Measurements from ENCODE around the gene WDFY2.
"Not testable (repeated sequence)": the region's sequence is repeated elsewhere in the genome, so short reads cannot be mapped to it uniquely, and the experiment has no call there.

WDFY2 gene, protein sequence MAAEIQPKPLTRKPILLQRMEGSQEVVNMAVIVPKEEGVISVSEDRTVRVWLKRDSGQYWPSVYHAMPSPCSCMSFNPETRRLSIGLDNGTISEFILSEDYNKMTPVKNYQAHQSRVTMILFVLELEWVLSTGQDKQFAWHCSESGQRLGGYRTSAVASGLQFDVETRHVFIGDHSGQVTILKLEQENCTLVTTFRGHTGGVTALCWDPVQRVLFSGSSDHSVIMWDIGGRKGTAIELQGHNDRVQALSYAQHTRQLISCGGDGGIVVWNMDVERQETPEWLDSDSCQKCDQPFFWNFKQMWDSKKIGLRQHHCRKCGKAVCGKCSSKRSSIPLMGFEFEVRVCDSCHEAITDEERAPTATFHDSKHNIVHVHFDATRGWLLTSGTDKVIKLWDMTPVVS

DNA sequence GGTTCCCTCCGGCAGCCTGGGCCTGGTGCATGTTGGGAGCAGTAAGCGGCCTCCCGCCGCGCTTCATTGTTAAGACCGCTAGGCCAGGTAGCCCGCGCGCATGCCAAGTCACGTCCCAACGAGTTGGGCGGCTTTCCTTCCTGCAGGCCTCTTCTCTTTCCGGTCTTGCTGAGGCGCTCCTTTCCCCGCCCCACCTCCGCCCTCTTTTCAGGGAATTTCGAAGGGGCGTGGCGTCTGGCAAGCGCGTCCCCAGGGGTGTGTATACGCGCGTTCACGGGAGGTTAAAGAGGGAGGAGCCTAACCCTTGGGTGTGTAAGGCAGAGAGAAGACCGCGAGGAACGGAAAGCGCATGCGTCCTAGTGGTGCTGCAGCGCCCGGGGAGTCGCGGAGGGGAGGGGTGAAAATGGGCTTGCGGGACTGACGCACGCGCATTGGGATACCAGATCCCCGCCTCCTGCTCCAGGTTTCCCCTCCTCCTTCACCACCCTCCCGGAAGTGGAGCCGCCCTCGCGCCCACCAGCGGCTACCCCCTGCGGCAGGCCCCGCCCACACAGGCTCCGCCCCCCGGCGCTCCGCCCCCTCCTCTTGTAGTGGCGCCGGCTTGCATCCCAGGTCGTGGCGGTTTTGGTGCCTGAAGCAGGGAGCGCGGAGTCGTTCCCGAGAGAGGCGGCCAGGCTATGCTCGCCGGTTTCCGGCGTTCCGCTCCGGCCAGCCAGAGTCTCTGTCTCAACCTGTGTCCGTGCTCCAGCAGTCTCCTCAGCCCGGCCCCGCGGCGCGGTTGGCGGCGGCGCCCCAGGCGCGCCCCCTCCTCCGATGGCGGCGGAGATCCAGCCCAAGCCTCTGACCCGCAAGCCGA is at the start of gene WDFY2:
WDFY2 (plus strand) TSS at position 588 of the 856 bp plus-strand sequence; CDS start at position 814, 226 bp downstream.
- peak; percentile 100 for DNase-seq

GRCh38 chr13:51538591-51539179 is 45.6 kb upstream of the WDFY2 start:
- DNase-seq, result no peak

DNA sequence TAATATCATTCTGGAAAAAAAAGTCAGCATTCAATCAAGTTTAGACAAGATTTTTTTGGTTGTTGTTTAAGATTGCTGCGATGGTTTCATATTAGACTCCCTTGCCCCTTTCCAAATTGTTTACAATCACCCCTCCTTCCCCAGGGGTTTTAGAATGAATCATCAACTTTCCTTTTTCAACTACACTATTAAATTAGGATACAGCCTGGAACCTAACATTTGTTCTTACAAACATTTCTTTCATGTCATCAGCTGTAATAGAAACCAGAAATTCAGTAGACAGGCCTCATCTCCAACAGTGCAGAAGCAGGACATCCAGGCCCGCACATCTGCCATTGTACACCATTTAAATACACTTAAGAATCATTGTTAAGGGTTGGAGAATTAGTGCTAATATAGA is 44.4 kb upstream of the WDFY2 start:
- no peak for DNase-seq

- no peak for DNase-seq
These were observed 43.2 kb upstream of the WDFY2 start for GRCh38 chr13:51541037-51541436.

DNA sequence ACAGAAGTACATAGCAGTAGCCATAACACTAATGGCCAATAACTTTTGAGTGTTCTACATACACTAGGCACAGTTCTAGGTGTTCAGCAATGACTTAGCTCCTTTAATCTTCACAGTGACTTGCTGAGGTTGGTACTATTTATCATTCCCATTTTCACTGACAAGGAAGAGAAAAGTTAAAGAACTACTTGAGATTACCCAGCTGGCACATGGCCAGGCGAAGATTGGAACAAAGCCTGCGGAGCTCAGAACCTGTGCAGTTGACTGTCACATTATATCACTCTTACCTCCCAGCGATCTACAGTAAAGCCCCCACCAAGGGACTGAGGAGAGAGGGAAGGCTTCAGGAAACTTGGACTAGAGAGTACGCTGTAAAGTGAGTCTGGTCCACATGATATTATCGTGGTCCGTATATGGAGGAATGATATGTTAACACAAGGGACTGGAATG is 42.4 kb upstream of the WDFY2 start:
- no peak for DNase-seq

DNA sequence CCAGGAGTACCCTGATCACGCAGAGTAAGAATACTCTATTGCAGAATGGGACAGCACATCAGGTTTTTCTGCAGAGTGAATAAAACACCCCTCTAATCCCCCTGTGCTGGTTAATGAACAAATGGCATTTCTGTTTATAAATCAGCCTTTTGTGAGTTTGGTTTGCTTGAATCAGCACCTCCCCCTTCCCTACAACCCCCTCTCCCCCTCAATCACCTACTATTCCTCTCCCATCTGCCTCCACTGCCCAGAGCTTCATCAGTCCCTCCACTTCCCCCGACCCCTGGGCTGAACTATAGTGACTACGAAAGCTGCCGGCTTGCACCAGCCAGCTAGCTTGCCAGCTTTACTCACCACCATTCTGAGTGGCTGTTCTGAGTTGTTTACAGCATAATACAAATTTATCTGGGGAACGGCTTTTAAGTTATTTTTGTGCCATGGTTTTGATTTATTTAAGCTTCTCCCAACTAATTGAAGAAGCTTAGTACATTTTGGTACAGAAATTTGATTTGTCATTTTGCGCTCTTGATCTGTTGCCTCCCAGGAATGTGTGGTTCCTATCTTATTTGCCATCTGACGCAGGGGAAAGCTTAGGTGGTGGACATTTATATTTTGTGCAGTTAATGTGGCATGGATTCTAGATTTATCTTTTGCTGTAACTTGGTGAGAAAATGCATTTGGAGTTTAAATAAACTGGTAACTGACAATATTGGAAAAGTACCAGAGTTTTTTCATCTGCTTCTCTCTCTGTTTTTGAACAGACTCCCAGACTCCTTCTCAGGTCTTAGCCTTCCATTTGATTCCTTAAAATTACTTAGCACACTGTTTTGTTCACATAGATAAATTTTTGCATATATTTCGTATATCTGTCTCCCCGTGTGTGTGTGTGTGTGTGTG is 41.7 kb upstream of the WDFY2 start:
- DNase-seq, result no peak

DNA sequence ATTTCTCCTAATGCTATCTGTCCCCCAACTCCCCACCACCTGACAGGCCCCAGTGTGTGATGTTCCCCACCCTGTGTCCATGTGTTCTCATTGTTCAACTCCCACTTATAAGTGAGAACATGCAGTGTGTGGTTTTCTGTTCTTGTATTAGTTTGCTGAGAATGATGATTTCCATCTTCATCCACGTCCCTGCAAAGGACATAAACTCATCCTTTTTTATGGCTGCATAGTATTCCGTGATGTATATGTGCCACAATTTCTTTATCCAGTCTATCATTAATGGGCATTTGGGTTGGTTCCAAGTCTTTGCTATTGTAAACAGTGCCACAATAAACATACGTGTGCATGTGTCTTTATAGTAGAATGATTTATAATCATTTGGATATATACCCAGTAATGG is 38.8 kb upstream of the WDFY2 start:
- not testable (repeated sequence) for DNase-seq

GRCh38 chr13:51547425-51548176 is 36.7 kb upstream of the WDFY2 start:
- DNase-seq, result no peak

DNA sequence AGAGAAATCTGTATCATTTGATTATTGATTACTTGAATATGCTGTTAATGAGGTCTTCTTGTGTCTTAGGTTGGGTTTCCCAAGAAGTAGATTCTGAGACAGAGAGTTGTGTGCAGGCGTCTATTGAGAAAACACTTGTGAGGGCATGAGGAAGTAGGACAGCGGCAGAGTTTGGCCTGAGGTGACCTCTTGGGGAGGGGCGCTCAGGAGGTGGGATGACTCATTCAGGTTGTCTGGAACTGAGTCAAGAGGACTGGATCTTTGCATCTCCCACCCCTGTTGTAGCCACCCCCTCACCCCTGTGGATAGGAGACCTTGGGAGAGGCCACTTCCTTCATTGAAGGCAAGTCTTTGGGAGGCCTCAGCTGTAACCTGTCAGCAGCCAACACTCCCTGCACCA is 35.2 kb upstream of the WDFY2 start:
- DNase-seq, result no peak

- no peak for DNase-seq
These were observed 34.7 kb upstream of the WDFY2 start for GRCh38 chr13:51549593-51549992.

DNA sequence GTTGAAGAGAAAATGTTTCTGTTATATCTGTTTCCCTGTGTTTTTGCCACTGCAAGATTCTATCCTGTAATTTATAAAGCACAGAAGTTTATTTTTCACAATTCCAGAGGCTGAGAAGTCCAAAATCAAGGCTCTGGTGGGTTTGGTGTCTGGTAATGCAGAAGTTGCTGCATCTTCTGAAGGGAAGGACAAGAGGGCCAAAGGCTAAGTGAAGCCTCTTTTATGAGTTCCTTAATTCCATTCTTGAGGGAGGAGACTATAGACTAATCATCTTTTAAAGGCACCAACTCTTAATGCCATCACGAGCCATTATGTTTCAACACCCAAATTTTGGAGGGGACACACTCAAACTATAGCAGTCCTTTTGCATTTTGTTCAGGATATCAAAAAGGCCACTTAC is 34.1 kb upstream of the WDFY2 start:
- DNase-seq, result no peak

GRCh38 chr13:51551416-51551815 is 32.8 kb upstream of the WDFY2 start:
- no peak for DNase-seq

GRCh38 chr13:51552027-51552426 is 32.2 kb upstream of the WDFY2 start:
- DNase-seq, result no peak

GRCh38 chr13:51553531-51553930 is 30.7 kb upstream of the WDFY2 start:
- DNase-seq, result no peak

DNA sequence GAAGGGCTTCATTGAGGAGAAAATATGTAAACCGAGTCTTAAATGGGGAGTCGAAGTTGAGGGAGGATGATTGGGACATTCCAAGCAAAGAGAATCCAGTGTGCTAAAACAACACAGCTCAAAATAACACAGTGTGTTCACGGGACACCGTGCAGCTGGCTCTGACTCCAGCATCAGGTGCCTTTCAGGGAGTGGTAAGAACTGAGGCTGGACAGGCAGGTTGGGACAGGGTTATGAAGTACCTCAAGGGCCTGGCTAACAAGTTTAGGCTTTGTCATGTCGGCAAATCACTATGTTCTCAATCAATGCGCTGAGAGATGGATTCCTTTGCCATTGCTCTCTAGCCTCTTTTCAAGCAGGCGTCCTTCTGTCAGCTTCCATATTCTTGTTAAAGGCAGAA is 27.5 kb upstream of the WDFY2 start:
- DNase-seq, result no peak

DNA sequence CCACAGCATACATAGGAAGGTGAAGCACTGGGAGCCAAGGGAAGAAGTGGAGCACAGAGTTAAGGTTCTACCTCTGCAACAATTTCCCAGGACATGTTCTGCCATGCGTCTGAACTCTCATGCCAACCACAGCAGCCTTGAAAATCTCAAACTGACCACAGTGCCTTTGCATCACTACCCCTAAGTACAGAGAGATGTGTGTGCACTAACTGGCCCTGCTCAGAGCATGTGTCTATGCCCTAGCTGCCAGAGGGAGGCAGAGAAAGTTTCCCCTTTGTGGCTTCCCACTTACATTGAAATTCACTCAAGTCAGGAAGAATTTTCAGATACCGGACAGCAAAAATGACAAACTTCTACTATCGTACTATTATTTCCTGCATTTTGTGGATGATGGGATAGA is 26.8 kb upstream of the WDFY2 start:
- no peak for DNase-seq

DNA sequence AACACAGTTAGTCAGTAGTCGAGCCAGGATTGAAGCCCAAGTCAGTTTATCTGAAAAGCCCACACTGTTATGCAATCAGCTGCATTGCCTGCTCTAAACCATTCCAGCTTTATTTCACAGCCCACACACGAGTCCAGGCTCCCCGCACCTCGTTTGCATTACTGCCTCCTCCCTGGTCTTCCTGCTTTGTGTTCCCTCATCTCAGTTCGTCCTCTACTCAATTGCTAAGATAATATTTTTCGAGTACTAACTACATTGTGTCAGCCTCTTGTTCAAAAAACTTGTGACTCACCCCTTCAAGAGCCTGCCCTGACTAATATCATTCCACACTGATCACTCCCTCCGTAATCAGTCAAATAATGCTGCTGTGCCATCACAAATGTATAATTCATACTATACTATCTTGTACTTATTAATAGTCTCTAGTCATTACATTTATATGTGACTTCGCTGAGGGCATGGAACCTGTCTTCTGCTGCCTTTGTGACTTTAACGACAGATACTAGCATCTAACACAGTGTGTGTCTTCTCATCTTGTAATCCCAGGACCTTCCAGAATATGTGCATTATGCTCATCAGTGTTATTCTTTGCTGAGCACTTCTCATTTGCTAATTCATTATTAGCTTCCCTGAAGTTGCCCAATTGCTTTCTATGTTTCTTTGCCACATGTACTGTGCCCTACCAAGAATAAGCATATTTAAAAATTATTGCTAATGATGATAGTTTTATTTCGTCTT is 26.2 kb upstream of the WDFY2 start:
- DNase-seq, result no peak

DNA sequence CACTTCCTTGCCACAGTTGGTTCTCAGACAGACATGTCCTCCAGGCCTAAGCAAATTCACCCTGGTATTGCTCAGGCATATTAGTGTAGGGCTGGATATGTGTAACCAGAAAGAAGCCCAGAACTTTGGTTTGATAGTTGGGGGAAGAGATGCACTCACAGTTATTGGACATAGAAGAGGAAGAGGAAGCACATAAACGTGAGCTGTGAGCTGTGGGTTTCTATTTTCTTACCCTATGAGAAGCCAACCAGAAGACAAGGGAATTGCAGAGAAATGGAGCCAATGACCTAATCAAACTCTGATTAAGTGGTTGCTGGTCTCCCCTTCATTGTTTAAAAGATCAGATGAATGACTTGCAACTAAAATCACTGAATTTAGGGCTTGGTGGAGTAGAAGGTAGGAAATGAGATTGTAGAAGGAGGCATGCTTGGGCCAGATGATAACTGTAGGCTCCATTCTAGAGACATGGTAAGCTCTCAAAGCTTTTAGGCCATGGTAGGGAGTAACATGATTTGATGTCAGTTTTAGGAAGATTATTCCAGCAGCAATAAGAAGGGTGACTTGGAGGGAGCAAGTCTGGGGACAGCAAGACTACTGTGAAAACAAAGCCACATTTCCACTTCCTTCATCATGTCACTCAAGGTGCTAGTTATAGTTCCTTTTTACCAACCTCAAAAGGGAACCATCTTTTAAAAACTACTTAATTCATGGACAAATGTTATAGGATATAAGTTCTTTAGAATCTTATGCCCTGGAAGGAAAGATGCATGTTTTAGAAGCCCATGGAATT is 24.1 kb upstream of the WDFY2 start:
- no peak for DNase-seq

DNA sequence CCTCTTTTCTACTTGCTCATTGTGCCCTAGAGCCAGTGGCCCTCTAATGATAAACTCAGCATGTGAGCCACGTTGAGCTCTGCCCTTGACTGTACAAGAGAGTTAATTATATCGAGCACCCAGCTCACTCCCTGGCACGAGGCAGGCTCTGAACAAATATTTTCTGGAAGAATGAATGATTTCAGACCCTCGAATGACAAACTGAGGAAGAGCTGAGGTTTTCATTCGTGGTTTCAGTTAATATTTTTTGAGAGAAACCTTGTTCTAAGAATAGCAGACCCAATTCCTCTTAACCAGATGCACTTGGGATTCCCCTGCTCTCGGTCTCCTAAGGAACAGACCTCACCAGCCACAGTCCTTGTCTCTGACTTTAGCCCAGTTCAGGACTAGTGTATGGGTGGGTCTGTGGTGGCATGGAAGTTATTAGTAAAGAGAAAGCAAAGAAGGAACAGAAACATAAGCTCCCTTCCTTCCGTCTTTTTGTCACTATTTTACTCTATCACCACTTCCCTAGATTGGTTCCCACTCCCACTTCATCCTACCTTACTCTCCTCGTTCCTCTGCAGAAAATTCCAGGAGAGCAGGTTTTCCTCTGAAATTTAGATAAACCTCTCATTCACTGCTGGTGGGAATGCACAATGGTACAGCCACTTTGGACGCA is 22.1 kb upstream of the WDFY2 start:
- DNase-seq, result no peak

DNA sequence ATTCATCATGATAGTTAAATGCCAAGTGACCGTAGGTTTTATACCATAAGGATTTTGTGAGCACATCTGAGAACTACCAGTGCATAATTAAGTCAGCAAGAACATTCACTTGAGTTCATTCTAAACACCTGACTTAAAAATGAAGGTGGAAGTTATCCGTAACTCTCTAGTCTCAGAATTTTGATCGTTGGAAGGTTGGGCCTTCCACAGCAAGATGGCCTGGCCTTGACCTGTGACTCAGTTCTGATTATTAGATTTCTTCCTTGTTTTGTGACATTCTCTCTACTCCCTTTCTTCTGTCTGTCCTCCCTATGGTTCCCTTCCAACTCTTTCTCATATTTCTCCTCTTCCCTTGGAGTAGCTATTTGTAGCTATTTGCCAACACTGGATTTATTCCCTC is 20.0 kb upstream of the WDFY2 start:
- no peak for DNase-seq
